K562 (cell line): ENCODE results near the gene C9orf50.

Source experiments
- ADNP ChIP-seq: fragments of 200-800 bp; sonication (Bioruptor generic); IDR thresholded peaks from 2 replicates; pipeline ENCODE4 v1.6.1; 2016; ENCODE audit warnings: missing genetic modification characterization, missing compliant biosample characterization
- BRCA1 ChIP-seq, 2 experiments: fragments of 450-650 bp in 1 of 2; sonication (generic) in 1 of 2; formaldehyde crosslinking in 1 of 2; IDR thresholded peaks; 2 replicates each; pipeline versions ENCODE4 v1.5.0 to v1.6.1; 2017 to 2020; ENCODE audit warnings: mild to moderate bottlenecking in 1 of 2, missing genetic modification reagents in 1 of 2
- CHD7 ChIP-seq: fragments of 200-600 bp; sonication (generic); IDR thresholded peaks from one replicate; pipeline ENCODE4 v1.6.1; 2012; ENCODE audit warnings: mild to moderate bottlenecking, low read depth, low read length, inconsistent platforms
- CTCF ChIP-seq, 3 experiments: IDR thresholded peaks in 2 of 3; conservative IDR thresholded peaks in 1 of 3; 2 replicates each; pipeline ENCODE4 v1.5.1; 2011 to 2012; ENCODE audit warnings: low read length in 3 of 3, mild to moderate bottlenecking in 3 of 3, control low read depth in 2 of 3, improper control_type of control experiment in 1 of 3, inconsistent platforms in 1 of 3, low read depth in 1 of 3, mixed read lengths in 1 of 3, moderate library complexity in 1 of 3; ENCODE audit not compliant: insufficient read depth in 2 of 3
- ELF1 ChIP-seq: fragments of 200-800 bp; sonication (Bioruptor generic); IDR thresholded peaks from 2 replicates; pipeline ENCODE4 v1.6.1; 2016; ENCODE audit warnings: missing genetic modification characterization, missing compliant biosample characterization
- GTF3C2 ChIP-seq: IDR thresholded peaks from 3 replicates; pipeline ENCODE4 v1.6.1; 2011; ENCODE audit warnings: borderline replicate concordance, mild to moderate bottlenecking, moderate library complexity; ENCODE audit not compliant: insufficient read length; ENCODE audit errors: extremely low read depth
- KAT2B ChIP-seq: IDR thresholded peaks from one replicate; pipeline ENCODE4 v1.6.1; 2012; ENCODE audit warnings: low read depth, mild to moderate bottlenecking, control low read depth, inconsistent platforms, low read length, moderate library complexity
- PCBP1 ChIP-seq: fragments of 200-400 bp; formaldehyde crosslinking; IDR thresholded peaks from 2 replicates; pipeline ENCODE4 v1.6.1; 2018; ENCODE audit warnings: mild to moderate bottlenecking, low read depth, low read length; ENCODE audit not compliant: poor library complexity, severe bottlenecking
- POU5F1 ChIP-seq: fragments of 150-350 bp; IDR thresholded peaks from 2 replicates; pipeline ENCODE4 v1.6.1; 2014; ENCODE audit warnings: borderline replicate concordance, low read length, low read depth, mild to moderate bottlenecking; ENCODE audit not compliant: partially characterized antibody
- U2AF1 ChIP-seq: fragments of 200-400 bp; formaldehyde crosslinking; optimal IDR thresholded peaks from 2 replicates; pipeline ENCODE3; 2017; ENCODE audit warnings: mild to moderate bottlenecking, low read depth, low read length, moderate library complexity

- TF ChIP-seq CTCF (IDR thresholded peaks at IDR 0.05 in 2 of 3, conservative IDR thresholded peaks at IDR 0.05 in 1 of 3; ENCODE audit: insufficient read depth in 2 of 3, low read depth in 1 of 3, low read length in 3 of 3) (no peak), CHD7 (no peak), U2AF1 (no peak), GTF3C2 (no peak), ELF1 (no peak), BRCA1 (IDR thresholded peaks at IDR 0.05) (no peak), BRCA1 (CRISPR knock-in tag; IDR thresholded peaks at IDR 0.05) (no peak), KAT2B (no peak), ADNP (tag) (no peak), POU5F1 (no peak), PCBP1 (no peak)
Observed at GRCh38 chr9:129666575-129666974, 45.7 kb upstream of the C9orf50 start.
